SU-DHL-6 (cell line): Measurements from ENCODE around the gene BCL2L13.

ENCODE experiments used
- EZH2phosphoT487 ChIP-seq: fragments of 200-600 bp; sonication (generic), shearing (Covaris generic); conservative IDR thresholded peaks from 2 replicates; pipeline ENCODE4 v1.6.1; 2018; ENCODE audit warnings: mild to moderate bottlenecking, antibody characterized with exemption, low read length, moderate library complexity, mixed read lengths
- TF ChIP-seq, protein P1 (sequence below): fragments of 200-600 bp; sonication (generic); IDR thresholded peaks from one replicate; pipeline ENCODE4 v1.5.1; 2017; ENCODE audit warnings: antibody characterized with exemption, mild to moderate bottlenecking, low read length, moderate library complexity; ENCODE audit not compliant: insufficient read depth, poor library complexity, severe bottlenecking

DNA sequence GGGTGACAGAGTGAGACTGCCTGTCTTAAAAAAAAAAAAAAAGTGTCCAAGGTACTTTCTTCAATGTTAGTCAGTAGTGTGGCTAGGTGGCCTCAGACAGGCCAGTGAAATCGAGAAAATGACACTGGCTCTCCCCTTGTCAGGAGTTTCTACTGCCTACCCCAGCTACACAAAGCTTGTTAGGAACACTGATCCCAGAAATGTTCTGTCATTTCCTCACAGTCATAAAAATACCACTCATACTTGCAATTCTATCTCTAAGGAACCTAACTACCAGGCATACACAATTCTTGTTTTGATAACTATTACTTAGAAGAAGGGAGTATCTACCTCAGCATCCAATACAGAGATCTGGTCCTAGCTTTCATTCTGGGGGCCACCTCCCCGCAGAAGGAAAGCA lies 41.3 kb upstream of the BCL2L13 start:
- TF ChIP-seq, protein P1, sequence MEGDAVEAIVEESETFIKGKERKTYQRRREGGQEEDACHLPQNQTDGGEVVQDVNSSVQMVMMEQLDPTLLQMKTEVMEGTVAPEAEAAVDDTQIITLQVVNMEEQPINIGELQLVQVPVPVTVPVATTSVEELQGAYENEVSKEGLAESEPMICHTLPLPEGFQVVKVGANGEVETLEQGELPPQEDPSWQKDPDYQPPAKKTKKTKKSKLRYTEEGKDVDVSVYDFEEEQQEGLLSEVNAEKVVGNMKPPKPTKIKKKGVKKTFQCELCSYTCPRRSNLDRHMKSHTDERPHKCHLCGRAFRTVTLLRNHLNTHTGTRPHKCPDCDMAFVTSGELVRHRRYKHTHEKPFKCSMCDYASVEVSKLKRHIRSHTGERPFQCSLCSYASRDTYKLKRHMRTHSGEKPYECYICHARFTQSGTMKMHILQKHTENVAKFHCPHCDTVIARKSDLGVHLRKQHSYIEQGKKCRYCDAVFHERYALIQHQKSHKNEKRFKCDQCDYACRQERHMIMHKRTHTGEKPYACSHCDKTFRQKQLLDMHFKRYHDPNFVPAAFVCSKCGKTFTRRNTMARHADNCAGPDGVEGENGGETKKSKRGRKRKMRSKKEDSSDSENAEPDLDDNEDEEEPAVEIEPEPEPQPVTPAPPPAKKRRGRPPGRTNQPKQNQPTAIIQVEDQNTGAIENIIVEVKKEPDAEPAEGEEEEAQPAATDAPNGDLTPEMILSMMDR, result no peak
- TF ChIP-seq EZH2phosphoT487, result no peak
